Testis (tissue), 2 donors: Measurements from ENCODE around the gene DLGAP4.

Experiments used
- CTCF ChIP-seq, 3 experiments: fragments of 450-650 bp in 2 of 3; fragments of 200-600 bp in 1 of 3; sonication (generic) in 1 of 3; IDR thresholded peaks; one replicate each; pipeline ENCODE4 v1.5.1; 2016 to 2019; ENCODE audit warnings: antibody characterized with exemption in 3 of 3, mild to moderate bottlenecking in 2 of 3, moderate library complexity in 1 of 3
- POLR2A ChIP-seq: fragments of 450-650 bp; IDR thresholded peaks from one replicate; pipeline ENCODE4 v1.6.1; 2017; ENCODE audit warnings: antibody characterized with exemption, mild to moderate bottlenecking, moderate library complexity

- TF ChIP-seq CTCF (IDR thresholded peaks at IDR 0.05) (no peak), POLR2A (no peak)
Observed at GRCh38 chr20:36315545-36316351, 9.6 kb downstream of the DLGAP4 start.
